Activated T-cell treated with anti-CD3 and anti-CD28 coated beads, Interleukin-2, amount 50 U/mL, for 4 hours (primary cell): Measurements from ENCODE around the gene ASPDH. TPM values are rescaled to one million over a fixed set of nuclear protein-coding genes. Genes with fewer than 3 reads are reported as not detected.

ENCODE experiments used
- ATAC-seq, 2 donors: fragments of 200-7000 bp; cut with Tn5 transposase; one replicate each; pipeline ENCODE4 v1.10.0; 2021
- DNase-seq: peaks from one replicate; pipeline ENCODE4 v3.0.0-alpha.2; 2020
- H3K27me3 Mint-ChIP-seq: one replicate; pipeline ENCODE4 v1.8.0; 2021; ENCODE audit warnings: low read depth, mixed read lengths
- H3K36me3 Mint-ChIP-seq: one replicate; pipeline ENCODE4 v1.8.0; 2022; ENCODE audit warnings: mixed read lengths; ENCODE audit not compliant: insufficient read depth
- H3K4me1 Mint-ChIP-seq: one replicate; pipeline ENCODE4 v1.8.0; 2021; ENCODE audit warnings: low read depth, mixed read lengths
- H3K4me3 Mint-ChIP-seq: one replicate; pipeline ENCODE4 v1.8.0; 2021; ENCODE audit warnings: mild to moderate bottlenecking, moderate library complexity, mixed read lengths
- H3K9me3 Mint-ChIP-seq: one replicate; pipeline ENCODE4 v1.8.0; 2021; ENCODE audit warnings: mixed read lengths
- total RNA-seq, 3 donors: library from RNA; stranded (reverse); gene quantifications; one replicate each; pipeline ENCODE4 v1.2.1, GENCODE V29; 2021

Gene ASPDH
- total RNA-seq, 3 donors from 2014 or later, result not detected

GRCh38 chr19:50512999-50513745 is 541 bp downstream of the ASPDH start:
- DNase-seq (no peak), ATAC-seq (no peak)
- Mint-ChIP-seq H3K36me3 (peaks cover 3% of the 10 kb centered on the region), H3K4me1 (peaks cover 8% of the 10 kb centered on the region), H3K4me3 (no peak overlapping the region), H3K27me3 (peaks cover 10% of the 10 kb centered on the region), H3K9me3 (no peaks in the 10 kb centered on the region)

GRCh38 chr19:50512112-50512998 is 1.4 kb downstream of the ASPDH start:
- ATAC-seq (no peak), DNase-seq (no peak)
- Mint-ChIP-seq H3K4me3 (no peak overlapping the region), H3K4me1 (peaks cover 8% of the 10 kb centered on the region), H3K27me3 (peaks cover 10% of the 10 kb centered on the region), H3K9me3 (no peaks in the 10 kb centered on the region), H3K36me3 (peaks cover 3% of the 10 kb centered on the region)

- DNase-seq, result peak; percentile 97
- peaks cover 10% of the 10 kb centered on the region for H3K27me3 Mint-ChIP-seq
- peaks cover 3% of the 10 kb centered on the region for H3K36me3 Mint-ChIP-seq
- peaks cover 8% of the 10 kb centered on the region for H3K4me1 Mint-ChIP-seq
- no peaks in the 10 kb centered on the region for H3K9me3 Mint-ChIP-seq
- H3K4me3 Mint-ChIP-seq, result peak within 1 kb of the TSS; percentile 95
- ATAC-seq, result peak; percentile 97
Measured at GRCh38 chr19:50511069-50511822, 2.5 kb downstream of the ASPDH start, which contains the start of gene JOSD2. Gene JOSD2, minus strand, starts transcription at chr19:50511191. Its CDS starts 760 bp downstream, at chr19:50510431.

GRCh38 chr19:50510700-50511068 is 3.0 kb downstream of the ASPDH start:
- H3K27me3 Mint-ChIP-seq, result peaks cover 6% of the 10 kb centered on the region

GRCh38 chr19:50510121-50510670 is 3.5 kb downstream of the ASPDH start:
- H3K4me3 Mint-ChIP-seq, result peak overlapping the region; percentile 95
- peaks cover 5% of the 10 kb centered on the region for H3K27me3 Mint-ChIP-seq
- peaks cover 8% of the 10 kb centered on the region for H3K4me1 Mint-ChIP-seq
- ATAC-seq, result no peak
- no peaks in the 10 kb centered on the region for H3K9me3 Mint-ChIP-seq
- H3K36me3 Mint-ChIP-seq, result peaks cover 3% of the 10 kb centered on the region
- DNase-seq, result no peak

More at GRCh38 chr19:50510700-50511068, 3.0 kb downstream of the ASPDH start:
- ATAC-seq (no peak), DNase-seq (no peak)
- Mint-ChIP-seq H3K36me3 (peaks cover 3% of the 10 kb centered on the region), H3K4me1 (peaks cover 8% of the 10 kb centered on the region), H3K9me3 (no peaks in the 10 kb centered on the region), H3K4me3 (peak overlapping the region; percentile 95)

- DNase-seq (no peak), ATAC-seq (no peak)
- Mint-ChIP-seq H3K4me1 (peaks cover 8% of the 10 kb centered on the region), H3K9me3 (no peaks in the 10 kb centered on the region), H3K36me3 (peaks cover 3% of the 10 kb centered on the region), H3K4me3 (peak overlapping the region; percentile 95), H3K27me3 (peaks cover 3% of the 10 kb centered on the region)
Measured at GRCh38 chr19:50509366-50509765, 4.3 kb downstream of the ASPDH start.

GRCh38 chr19:50508843-50509190 is 4.9 kb downstream of the ASPDH start:
- Mint-ChIP-seq H3K9me3 (no peaks in the 10 kb centered on the region), H3K4me3 (peak overlapping the region; percentile 50), H3K4me1 (peaks cover 8% of the 10 kb centered on the region), H3K36me3 (peaks cover 3% of the 10 kb centered on the region), H3K27me3 (no peaks in the 10 kb centered on the region)
- DNase-seq, result no peak
- ATAC-seq, result no peak

GRCh38 chr19:50507376-50507775 is 6.3 kb downstream of the ASPDH start:
- Mint-ChIP-seq H3K4me1 (peaks cover 8% of the 10 kb centered on the region), H3K36me3 (peaks cover 3% of the 10 kb centered on the region), H3K27me3 (no peaks in the 10 kb centered on the region), H3K9me3 (no peaks in the 10 kb centered on the region), H3K4me3 (no peak overlapping the region)
- ATAC-seq (no peak), DNase-seq (no peak)

GRCh38 chr19:50506700-50507099 is 7.0 kb downstream of the ASPDH start:
- Mint-ChIP-seq H3K4me3 (no peak overlapping the region), H3K36me3 (peaks cover 3% of the 10 kb centered on the region), H3K9me3 (no peaks in the 10 kb centered on the region), H3K4me1 (peaks cover 7% of the 10 kb centered on the region), H3K27me3 (no peaks in the 10 kb centered on the region)
- DNase-seq (no peak), ATAC-seq (no peak)

GRCh38 chr19:50505856-50506611 is 7.7 kb downstream of the ASPDH start:
- H3K36me3 Mint-ChIP-seq, result peaks cover 3% of the 10 kb centered on the region
- peaks cover 4% of the 10 kb centered on the region for H3K4me1 Mint-ChIP-seq
- H3K9me3 Mint-ChIP-seq, result no peaks in the 10 kb centered on the region
- ATAC-seq (no peak), DNase-seq (no peak)
- no peaks in the 10 kb centered on the region for H3K27me3 Mint-ChIP-seq
- H3K4me3 Mint-ChIP-seq, result no peak overlapping the region

GRCh38 chr19:50501568-50502475 is 11.9 kb downstream of the ASPDH start:
- Mint-ChIP-seq H3K27me3 (no peaks in the 10 kb centered on the region), H3K4me1 (no peaks in the 10 kb centered on the region), H3K4me3 (no peak overlapping the region), H3K9me3 (no peaks in the 10 kb centered on the region), H3K36me3 (no peaks in the 10 kb centered on the region)
- DNase-seq (no peak), ATAC-seq (no peak)

GRCh38 chr19:50501186-50501567 is 12.5 kb downstream of the ASPDH start:
- no peaks in the 10 kb centered on the region for H3K9me3 Mint-ChIP-seq
- peak in 1 of 2 donors; percentile 30 for ATAC-seq

GRCh38 chr19:50500753-50501151 is 13.0 kb downstream of the ASPDH start:
- Mint-ChIP-seq H3K27me3 (no peaks in the 10 kb centered on the region), H3K36me3 (no peaks in the 10 kb centered on the region), H3K4me1 (no peaks in the 10 kb centered on the region), H3K9me3 (no peaks in the 10 kb centered on the region), H3K4me3 (no peak overlapping the region)
- ATAC-seq (peak in 1 of 2 donors; percentile 14), DNase-seq (no peak)

More at GRCh38 chr19:50501186-50501567, 12.5 kb downstream of the ASPDH start:
- H3K4me1 Mint-ChIP-seq, result no peaks in the 10 kb centered on the region
- no peaks in the 10 kb centered on the region for H3K27me3 Mint-ChIP-seq
- no peak overlapping the region for H3K4me3 Mint-ChIP-seq
- H3K36me3 Mint-ChIP-seq, result no peaks in the 10 kb centered on the region
- DNase-seq, result no peak
